Common myeloid progenitor, CD34-positive (primary cell): ENCODE data around the gene TGFBR3L.

Experiments
- CTCF ChIA-PET: fragments of 350-600 bp; sonication (Branson Sonifier 250); formaldehyde crosslinking; loops from one replicate; lab custom pipeline; 2021; ENCODE audit warnings: antibody characterized with exemption; lab: Charles Lee
- POLR2A ChIA-PET: fragments of 350-600 bp; sonication (Branson Sonifier 250); formaldehyde crosslinking; loops from one replicate; lab custom pipeline; 2021; ENCODE audit warnings: antibody characterized with exemption; lab: Charles Lee
- DNase-seq, 3 donors: peaks; one replicate each; pipeline versions ENCODE4 v3.0.0 to v3.0.0-alpha.2; 2013
- H3K27ac ChIP-seq, 2 experiments: 1 replicate in 1 of 2; 2 replicates in 1 of 2; pipeline ENCODE4 v1.7.0; 2013; ENCODE audit warnings: inconsistent platforms in 2 of 2, low read length in 2 of 2, mild to moderate bottlenecking in 2 of 2, low read depth in 1 of 2, moderate library complexity in 1 of 2; ENCODE audit not compliant: severe bottlenecking in 2 of 2, insufficient read depth in 1 of 2, poor library complexity in 1 of 2
- H3K27me3 ChIP-seq, 5 experiments: replicated peaks in 2 of 5; 1 replicate in 3 of 5; 2 replicates in 2 of 5; pipeline versions ENCODE4 v1.6.1 to v1.7.0; 2013; ENCODE audit warnings: low read length in 4 of 5, mild to moderate bottlenecking in 2 of 5, moderate library complexity in 2 of 5, inconsistent platforms in 1 of 5; ENCODE audit not compliant: insufficient read depth in 5 of 5, control insufficient read depth in 4 of 5
- H3K36me3 ChIP-seq, 4 experiments: 1 replicate in 2 of 4; 2 replicates in 2 of 4; pipeline versions ENCODE4 v1.6.1 to v1.7.0; 2013; ENCODE audit warnings: low read length in 3 of 4, control low read depth in 1 of 4, mild to moderate bottlenecking in 1 of 4; ENCODE audit not compliant: control insufficient read depth in 4 of 4, insufficient read depth in 4 of 4
- H3K4me1 ChIP-seq, 4 experiments: 1 replicate in 3 of 4; 2 replicates in 1 of 4; pipeline versions ENCODE4 v1.6.1 to v1.7.1; 2013; ENCODE audit warnings: low read length in 3 of 4, mild to moderate bottlenecking in 3 of 4, control low read depth in 1 of 4, inconsistent platforms in 1 of 4, moderate library complexity in 1 of 4; ENCODE audit not compliant: control insufficient read depth in 4 of 4, insufficient read depth in 4 of 4; ENCODE audit errors: control extremely low read depth in 1 of 4
- H3K4me3 ChIP-seq, 7 experiments: 1 replicate in 4 of 7; 2 replicates in 3 of 7; pipeline versions ENCODE4 v1.5.1 to v1.7.0; 2013; ENCODE audit warnings: mild to moderate bottlenecking in 7 of 7, low read length in 6 of 7, moderate library complexity in 6 of 7, inconsistent platforms in 2 of 7, low read depth in 2 of 7, control low read depth in 1 of 7; ENCODE audit not compliant: insufficient read depth in 4 of 7, control insufficient read depth in 1 of 7; ENCODE audit errors: extremely low read depth in 1 of 7
- H3K9me3 ChIP-seq, 5 experiments: 1 replicate in 4 of 5; 2 replicates in 1 of 5; pipeline versions ENCODE4 v1.6.1 to v1.7.1; 2013; ENCODE audit warnings: low read length in 4 of 5, mild to moderate bottlenecking in 2 of 5, inconsistent platforms in 1 of 5, low read depth in 1 of 5, moderate library complexity in 1 of 5; ENCODE audit not compliant: control insufficient read depth in 4 of 5, insufficient read depth in 2 of 5; ENCODE audit errors: control extremely low read depth in 1 of 5
- WGBS: methylation state at CpG from one replicate; pipeline ENCODE4 v1.1.5; 2013; ENCODE audit not compliant: insufficient coverage; 5-methylcytosine and 5-hydroxymethylcytosine counted together

TGFBR3L gene

GRCh38 chr19:7908742-7909461 lies 5.7 kb upstream of the TGFBR3L start:
- Histone ChIP-seq H3K27me3 (no peaks in the 10 kb centered on the region), H3K4me1 (peaks cover 0 to 14% (median 11%) of the 10 kb centered on the region in 4 experiments), H3K36me3 (peaks cover 8 to 52% (median 33%) of the 10 kb centered on the region in 4 experiments), H3K4me3 (no peak overlapping the region), H3K9me3 (no peaks in the 10 kb centered on the region), H3K27ac (no peak overlapping the region)
- DNase-seq: no peak
- ChIA-PET CTCF (interaction anchor here (4.3 kb wide), 1 partner anchor 10 kb away, joined by 16 read pairs; the partner anchor contains the start of gene SNAPC2), POLR2A (no interaction called here)
- WGBS: 98% methylated on average over 14 of the region's 19 CpGs

- POLR2A ChIA-PET: no interaction called here
- Histone ChIP-seq H3K9me3 (no peaks in the 10 kb centered on the region), H3K4me1 (peaks cover 0 to 9% (median 7%) of the 10 kb centered on the region in 4 experiments), H3K36me3 (peaks cover 8 to 52% (median 33%) of the 10 kb centered on the region in 4 experiments), H3K27ac (no peak overlapping the region), H3K4me3 (no peak overlapping the region), H3K27me3 (peaks cover 0 to 7% (median 2%) of the 10 kb centered on the region in 5 experiments)
- CTCF ChIA-PET: interaction anchor here (4.3 kb wide), 1 partner anchor 10 kb away, joined by 16 read pairs; the partner anchor contains the start of gene SNAPC2
- WGBS: 93% methylated on average over 7 of the region's 21 CpGs
- no peak for DNase-seq
Measured at GRCh38 chr19:7909471-7910067, 5.1 kb upstream of the TGFBR3L start.

- ChIA-PET CTCF (interaction anchor here (1.9 to 4.3 kb wide), 3 partner anchors 9 to 41 kb away, joined by 7 to 16 read pairs (median 12); partner anchors contain the start of gene SNAPC2), POLR2A (no interaction called here)
- H3K36me3 ChIP-seq: peaks cover 8 to 52% (median 33%) of the 10 kb centered on the region in 4 experiments
- no peaks in the 10 kb centered on the region for H3K9me3 ChIP-seq
- H3K4me3 ChIP-seq: no peak overlapping the region
- 97% methylated on average over 37 of the region's 54 CpGs for WGBS
- H3K27me3 ChIP-seq: peaks cover 0 to 16% (median 5%) of the 10 kb centered on the region in 5 experiments
- no peak overlapping the region for H3K27ac ChIP-seq
- DNase-seq: no peak
- peaks cover 0 to 4% (median 2%) of the 10 kb centered on the region in 4 experiments for H3K4me1 ChIP-seq
Measured at GRCh38 chr19:7910321-7911161, 4.1 kb upstream of the TGFBR3L start.

GRCh38 chr19:7911508-7912143 lies 3.0 kb upstream of the TGFBR3L start:
- WGBS: over 99% methylated on average over 14 of the region's 18 CpGs
- Histone ChIP-seq H3K27me3 (peaks cover 0 to 27% (median 6%) of the 10 kb centered on the region in 5 experiments), H3K9me3 (no peaks in the 10 kb centered on the region), H3K27ac (no peak overlapping the region), H3K4me1 (peaks cover 0 to 15% (median 12%) of the 10 kb centered on the region in 4 experiments), H3K36me3 (peaks cover 8 to 50% (median 31%) of the 10 kb centered on the region in 4 experiments), H3K4me3 (no peak overlapping the region)
- no peak for DNase-seq
- ChIA-PET POLR2A (no interaction called here), CTCF (interaction anchor here (1.1 to 3.4 kb wide), 3 partner anchors 8 to 43 kb away, joined by 3 to 12 read pairs (median 7); partner anchors contain the start of gene SNAPC2)

- Histone ChIP-seq H3K4me3 (no peak overlapping the region), H3K4me1 (peaks cover 0 to 20% (median 18%) of the 10 kb centered on the region in 4 experiments), H3K9me3 (no peaks in the 10 kb centered on the region), H3K27me3 (peaks cover 0 to 33% (median 8%) of the 10 kb centered on the region in 5 experiments), H3K36me3 (peaks cover 8 to 48% (median 30%) of the 10 kb centered on the region in 4 experiments), H3K27ac (no peak overlapping the region)
- ChIA-PET CTCF (interaction anchor here (1.1 to 3.4 kb wide), 3 partner anchors 8 to 43 kb away, joined by 3 to 12 read pairs (median 7); partner anchors contain the start of gene SNAPC2), POLR2A (no interaction called here)
- WGBS: 97% methylated on average over 18 of the region's 31 CpGs
- no peak for DNase-seq
Measured at GRCh38 chr19:7912144-7912696, 2.4 kb upstream of the TGFBR3L start.
